Posterior vena cava (tissue), 2 donors: ENCODE results near the gene C5AR2. TPM values are rescaled to one million over a fixed set of nuclear protein-coding genes. Genes with fewer than 3 reads are reported as not detected.
"Not testable (repeated sequence)": the region's sequence is repeated elsewhere in the genome, so short reads cannot be mapped to it uniquely, and the experiment has no call there.

Experiments used
- DNase-seq: peaks from one replicate; pipeline ENCODE4 v3.0.0-alpha.2; 2020; ENCODE audit warnings: low spot score
- intact Hi-C, 2 donors: fragments of 100-400 bp; cut with DNase I; formaldehyde crosslinking; loops; one replicate each; pipeline versions ENCODE4 v1.14.1 to v1.14.2; 2022 to 2023
- total RNA-seq, 2 donors: library from RNA; stranded (reverse); fragmentation: NEBNext Ultra II Directional; extraction: Animal tissue kit (Norgen Biotek cat#: 25700); gene quantifications; one replicate each; pipeline ENCODE4 v1.2.1, GENCODE V29; 2021
- donor health status: DM: yes; HTN: yes; CAD: no.
- donor health status: DM: yes; HTN: yes; CAD: no.

Gene C5AR2
- total RNA-seq, 2 donors from 2014 or later: 2.7 to 8.2 TPM

DNA sequence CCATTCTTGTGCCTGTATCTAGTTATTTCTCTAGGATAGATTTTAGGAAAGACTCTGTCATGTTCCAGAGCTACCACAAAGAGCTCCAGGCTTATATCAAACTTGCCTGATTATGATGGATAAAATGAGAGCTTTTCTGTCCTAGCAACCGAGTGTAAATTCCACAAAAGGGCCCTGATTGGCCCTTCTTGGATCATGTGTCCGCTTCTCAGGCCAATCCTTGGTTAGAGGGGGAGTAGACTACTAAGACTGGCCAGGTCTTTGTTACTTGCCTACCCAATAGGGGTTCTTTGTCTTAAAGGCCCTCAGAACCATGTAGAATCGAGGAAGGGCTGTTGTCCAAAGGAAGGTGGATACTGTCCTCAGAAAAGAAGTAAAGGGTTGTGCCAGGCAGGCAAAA, 19.6 kb downstream of the C5AR2 start:
- intact Hi-C loops: no loop called here
- DNase-seq: no peak

DNA sequence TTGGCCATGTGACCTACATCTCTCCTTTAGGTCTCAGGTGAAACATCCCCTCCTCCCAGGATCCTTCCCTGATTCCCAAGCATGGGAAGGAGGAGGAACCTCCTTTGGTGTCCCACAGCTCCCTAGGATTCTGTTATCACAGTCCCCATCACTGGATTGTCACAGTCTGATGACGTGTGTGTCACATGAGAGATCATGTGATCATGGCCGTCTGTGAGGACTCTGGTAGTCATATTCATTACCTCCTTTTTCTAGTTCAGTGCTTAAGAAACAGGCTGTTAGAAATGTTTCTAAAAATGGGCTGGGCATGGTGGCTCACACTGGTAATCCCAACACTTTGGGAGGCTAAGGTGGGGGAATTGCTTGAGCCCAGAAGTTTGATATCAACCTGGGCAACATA, 20.1 kb downstream of the C5AR2 start:
- intact Hi-C loops: no loop called here

DNA sequence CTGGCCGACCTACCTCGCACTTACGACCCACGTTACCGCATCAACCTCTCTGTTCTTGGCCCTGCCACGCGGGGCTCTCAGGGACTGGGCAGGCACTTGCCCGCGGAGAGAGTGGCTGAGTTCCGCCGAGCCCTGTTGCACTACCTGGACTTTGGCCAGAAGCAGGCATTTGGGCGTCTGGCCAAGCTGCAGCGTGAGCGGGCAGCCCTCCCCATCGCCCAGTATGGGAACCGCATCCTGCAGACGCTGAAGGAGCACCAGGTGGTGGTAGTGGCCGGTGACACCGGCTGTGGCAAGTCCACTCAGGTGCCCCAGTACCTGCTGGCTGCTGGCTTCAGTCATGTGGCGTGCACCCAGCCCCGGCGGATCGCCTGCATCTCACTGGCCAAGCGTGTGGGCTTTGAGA, 21.3 kb downstream of the C5AR2 start:
- intact Hi-C loops: no loop called here
- no peak for DNase-seq

More for the DNA sequence above, 20.1 kb downstream of the C5AR2 start:
- DNase-seq: no peak

GRCh38 chr19:47356900-47357299, 24.9 kb downstream of the C5AR2 start:
- intact Hi-C loops: no loop called here
- DNase-seq: no peak

DNA sequence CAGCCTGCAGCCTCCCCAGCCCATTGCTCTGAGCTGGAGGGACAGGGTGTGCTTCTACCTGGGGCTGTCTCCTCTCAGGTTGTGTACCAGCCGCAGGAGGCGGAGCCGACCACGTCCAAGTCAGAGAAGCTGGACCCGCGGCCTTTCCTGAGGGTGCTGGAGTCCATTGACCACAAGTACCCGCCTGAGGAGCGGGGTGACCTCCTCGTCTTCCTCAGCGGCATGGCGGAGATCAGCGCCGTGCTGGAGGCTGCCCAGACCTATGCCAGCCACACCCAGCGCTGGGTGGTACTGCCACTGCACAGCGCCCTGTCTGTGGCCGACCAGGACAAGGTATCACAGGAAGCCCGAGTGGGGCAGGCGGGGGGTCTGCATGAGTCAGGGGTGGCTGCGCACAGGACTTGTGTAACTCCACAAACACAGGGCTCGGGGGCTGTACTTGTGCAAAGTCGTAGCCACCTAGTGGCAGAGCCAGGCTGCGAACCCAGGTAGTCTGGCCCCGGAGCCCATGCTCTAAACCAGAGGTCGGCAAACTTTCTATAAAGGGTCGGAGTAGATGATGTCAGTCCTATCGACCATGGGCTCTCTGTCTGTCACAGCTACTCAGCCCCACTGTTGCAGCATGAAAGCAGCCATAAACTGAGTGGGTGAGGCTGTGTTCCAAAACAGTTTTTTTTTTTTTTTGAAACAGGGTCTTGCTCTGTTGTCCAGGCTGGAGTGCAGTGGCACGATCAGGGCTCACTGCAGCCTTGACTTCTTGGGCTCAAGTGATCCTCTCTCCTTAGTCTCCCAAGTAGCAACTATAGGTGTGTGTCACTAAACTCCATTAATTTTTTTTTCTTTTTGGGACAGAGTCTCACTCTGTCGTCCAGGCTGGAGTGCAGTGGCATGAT, 26.1 kb downstream of the C5AR2 start:
- no peak for DNase-seq
- intact Hi-C loops: no loop called here

GRCh38 chr19:47358936-47359335, 27.0 kb downstream of the C5AR2 start:
- intact Hi-C loops: no loop called here
- no peak for DNase-seq

- no peak for DNase-seq
- intact Hi-C loops: no loop called here
These were observed 30.3 kb downstream of the C5AR2 start for GRCh38 chr19:47362321-47362720.

GRCh38 chr19:47363758-47364531, 32.0 kb downstream of the C5AR2 start:
- no peak for DNase-seq
- intact Hi-C loops: no loop called here

- DNase-seq, intact Hi-C loops: not testable (repeated sequence)
These were observed 33.5 kb downstream of the C5AR2 start for GRCh38 chr19:47365455-47365854.

- intact Hi-C loops: no loop called here
- DNase-seq: no peak
These were observed 38.2 kb downstream of the C5AR2 start for GRCh38 chr19:47370045-47370611.

DNA sequence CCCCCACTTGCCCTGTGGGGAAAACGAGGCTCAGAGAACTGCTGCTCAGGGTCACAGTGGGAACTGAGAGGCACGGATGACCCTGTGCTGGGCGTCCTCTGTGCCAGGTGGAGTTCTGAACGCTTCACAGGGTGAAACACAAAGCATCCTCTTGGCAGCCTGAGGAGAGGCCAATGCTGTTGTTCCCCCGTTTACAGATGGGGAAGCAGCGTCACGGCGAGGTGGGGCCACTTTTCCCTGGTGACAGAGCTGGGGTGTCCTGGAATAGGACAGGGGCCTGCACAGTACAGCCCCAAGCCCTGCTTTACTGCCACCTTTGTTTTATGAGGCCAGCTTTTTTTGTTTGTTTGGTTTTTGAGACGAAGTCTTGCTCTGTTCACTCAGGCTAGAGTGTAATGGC, 39.3 kb downstream of the C5AR2 start:
- intact Hi-C loops: no loop called here
- DNase-seq: no peak

- intact Hi-C loops: no loop called here
These were observed 40.6 kb downstream of the C5AR2 start for GRCh38 chr19:47372603-47373002.

DNA sequence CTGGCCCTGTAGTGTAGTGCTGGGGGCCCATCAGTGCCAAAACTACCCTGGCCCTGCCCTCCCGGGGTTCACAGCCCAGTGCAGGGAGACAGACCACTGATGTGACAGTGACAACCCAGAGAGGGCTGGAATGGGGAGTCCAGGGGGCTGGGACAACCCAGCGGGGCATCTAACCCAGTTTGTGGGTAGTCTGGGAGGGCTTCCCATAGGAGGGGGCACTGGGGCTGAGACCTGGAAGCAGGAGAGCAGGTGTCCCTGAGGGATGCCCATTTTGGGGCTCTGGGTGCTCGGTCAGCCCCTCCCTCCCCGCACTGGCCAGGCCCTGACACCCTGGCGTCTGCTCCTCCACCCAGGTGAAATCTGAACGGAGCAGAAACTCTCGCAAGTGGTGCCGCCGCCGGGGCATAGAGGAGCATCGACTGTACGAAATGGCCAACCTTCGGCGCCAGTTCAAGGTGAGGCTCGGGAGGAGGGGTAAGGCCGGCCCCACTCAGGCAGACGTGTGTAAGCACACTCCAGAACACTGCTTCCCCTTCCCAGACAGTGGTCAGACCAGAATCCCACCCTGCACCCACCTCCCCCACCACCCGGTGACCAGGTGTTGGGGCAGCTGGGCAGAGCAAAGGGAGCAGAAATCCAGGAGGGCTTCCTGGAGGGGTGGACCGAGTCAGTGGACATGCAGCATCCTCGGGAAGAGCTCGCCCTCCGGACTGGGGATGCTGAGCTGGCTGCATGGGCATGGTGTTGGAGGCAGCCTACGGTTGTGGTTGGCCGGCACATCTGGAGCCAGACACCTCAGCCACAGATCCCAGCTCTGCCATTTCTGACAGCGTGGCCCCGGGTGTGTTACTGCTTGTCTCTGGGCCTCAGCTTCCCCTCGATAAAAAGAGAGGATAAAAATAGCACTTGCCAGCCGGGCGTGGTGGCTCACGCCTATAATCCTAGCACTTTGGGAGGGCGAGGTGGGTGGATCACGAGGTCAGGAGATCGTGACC, 41.6 kb downstream of the C5AR2 start:
- DNase-seq: no peak
- intact Hi-C loops: no loop called here

More at GRCh38 chr19:47372603-47373002, 40.6 kb downstream of the C5AR2 start:
- no peak for DNase-seq

DNA sequence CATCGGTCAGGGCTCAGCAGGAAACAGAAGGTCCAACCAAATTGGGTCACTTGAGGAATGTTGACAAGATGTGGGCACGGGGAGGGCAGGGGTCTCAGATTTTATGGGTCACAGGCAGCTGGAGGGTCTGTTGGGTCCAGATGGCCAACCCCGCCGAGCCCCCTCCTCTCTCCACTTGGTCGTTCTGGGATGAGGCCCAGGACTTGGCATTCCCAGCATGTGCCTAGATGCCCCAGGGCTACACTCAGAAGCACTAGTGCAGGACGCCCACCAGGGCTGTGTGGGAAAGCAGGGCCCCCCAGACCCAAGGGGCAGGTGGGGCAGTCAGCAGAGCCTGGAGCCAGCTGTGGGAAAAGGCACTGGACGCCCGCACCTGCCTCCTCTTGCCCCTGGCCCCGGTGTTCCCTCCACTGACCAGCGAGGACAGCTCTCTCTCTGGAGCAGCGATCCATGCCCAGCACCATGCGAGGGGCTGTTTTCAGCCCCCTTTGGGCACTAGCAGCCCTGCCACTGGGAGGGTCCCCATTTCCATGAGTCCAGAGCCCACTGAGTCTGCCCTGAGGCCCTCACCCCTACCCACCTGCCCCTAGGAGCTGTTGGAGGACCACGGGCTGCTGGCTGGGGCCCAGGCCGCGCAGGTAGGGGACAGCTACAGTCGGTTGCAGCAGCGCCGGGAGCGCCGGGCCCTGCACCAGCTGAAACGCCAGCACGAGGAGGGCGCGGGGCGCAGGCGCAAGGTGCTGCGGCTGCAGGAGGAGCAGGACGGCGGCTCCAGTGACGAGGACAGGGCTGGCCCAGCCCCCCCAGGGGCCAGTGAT, 43.1 kb downstream of the C5AR2 start:
- no peak for DNase-seq
- intact Hi-C loops: no loop called here

DNA sequence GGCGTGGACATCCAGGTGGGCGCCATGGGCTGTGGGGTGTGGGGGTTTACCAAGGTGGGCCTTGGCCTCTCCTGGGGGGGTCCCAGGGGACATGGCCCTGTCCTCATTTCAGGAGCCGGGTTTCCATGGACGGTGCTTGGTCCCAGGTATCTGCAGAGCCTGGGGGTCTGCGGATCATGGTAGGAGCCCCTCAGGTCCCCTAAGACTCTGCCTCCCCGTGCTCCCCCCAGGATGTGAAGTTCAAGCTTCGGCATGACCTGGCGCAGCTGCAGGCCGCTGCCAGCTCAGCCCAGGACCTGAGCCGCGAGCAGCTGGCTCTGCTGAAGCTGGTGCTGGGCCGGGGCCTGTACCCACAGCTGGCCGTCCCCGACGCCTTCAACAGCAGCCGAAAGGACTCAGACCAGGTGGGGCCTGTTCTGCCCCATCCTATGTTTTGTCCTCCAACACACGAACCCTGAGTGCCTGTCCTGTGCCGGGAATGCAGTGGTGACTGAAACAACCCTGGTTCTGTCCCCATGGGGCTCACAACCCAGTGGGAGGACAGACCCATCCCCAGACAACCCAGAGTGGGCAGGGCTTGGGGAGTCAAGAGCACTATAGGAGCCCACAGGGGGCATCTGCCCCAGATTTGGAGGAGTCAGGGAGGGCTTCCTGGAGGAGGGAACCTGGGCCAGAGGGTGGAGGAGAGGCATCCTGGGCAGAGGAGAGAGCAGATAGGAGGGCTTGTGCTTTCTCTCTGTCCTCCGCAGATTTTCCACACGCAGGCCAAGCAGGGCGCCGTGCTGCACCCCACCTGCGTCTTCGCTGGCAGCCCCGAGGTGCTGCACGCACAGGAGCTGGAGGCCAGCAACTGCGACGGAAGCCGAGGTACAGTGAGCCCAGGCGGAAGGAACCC, 44.0 kb downstream of the C5AR2 start:
- DNase-seq: no peak

GRCh38 chr19:47376589-47377144, 44.7 kb downstream of the C5AR2 start:
- intact Hi-C loops: no loop called here
- no peak for DNase-seq

More for the DNA sequence above, 44.0 kb downstream of the C5AR2 start:
- intact Hi-C loops: no loop called here

GRCh38 chr19:47377208-47377701, 45.3 kb downstream of the C5AR2 start:
- no peak for DNase-seq
- intact Hi-C loops: no loop called here
